ENCODE results near the gene CDS2.

DNA sequence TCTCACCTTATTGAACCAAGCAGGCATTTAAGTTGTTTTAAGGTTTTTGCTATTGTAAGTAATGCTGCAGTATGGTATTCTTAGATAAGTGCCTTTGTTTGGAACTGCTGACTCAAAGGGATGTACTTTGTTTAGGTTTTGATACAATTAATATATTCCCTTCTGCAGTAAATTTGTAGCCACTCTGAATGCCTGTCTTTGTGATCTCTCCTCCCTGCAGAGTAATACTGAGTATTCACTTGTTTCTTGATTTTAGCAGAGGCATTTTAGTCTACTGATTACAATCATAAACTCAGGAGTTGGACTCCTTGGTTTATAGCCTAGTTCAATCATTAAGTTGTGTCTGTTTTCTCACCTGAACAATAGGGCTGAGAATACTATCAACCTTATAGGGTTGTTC lies 13.4 kb downstream of the CDS2 start:
- TF ChIP-seq, protein P1, sequence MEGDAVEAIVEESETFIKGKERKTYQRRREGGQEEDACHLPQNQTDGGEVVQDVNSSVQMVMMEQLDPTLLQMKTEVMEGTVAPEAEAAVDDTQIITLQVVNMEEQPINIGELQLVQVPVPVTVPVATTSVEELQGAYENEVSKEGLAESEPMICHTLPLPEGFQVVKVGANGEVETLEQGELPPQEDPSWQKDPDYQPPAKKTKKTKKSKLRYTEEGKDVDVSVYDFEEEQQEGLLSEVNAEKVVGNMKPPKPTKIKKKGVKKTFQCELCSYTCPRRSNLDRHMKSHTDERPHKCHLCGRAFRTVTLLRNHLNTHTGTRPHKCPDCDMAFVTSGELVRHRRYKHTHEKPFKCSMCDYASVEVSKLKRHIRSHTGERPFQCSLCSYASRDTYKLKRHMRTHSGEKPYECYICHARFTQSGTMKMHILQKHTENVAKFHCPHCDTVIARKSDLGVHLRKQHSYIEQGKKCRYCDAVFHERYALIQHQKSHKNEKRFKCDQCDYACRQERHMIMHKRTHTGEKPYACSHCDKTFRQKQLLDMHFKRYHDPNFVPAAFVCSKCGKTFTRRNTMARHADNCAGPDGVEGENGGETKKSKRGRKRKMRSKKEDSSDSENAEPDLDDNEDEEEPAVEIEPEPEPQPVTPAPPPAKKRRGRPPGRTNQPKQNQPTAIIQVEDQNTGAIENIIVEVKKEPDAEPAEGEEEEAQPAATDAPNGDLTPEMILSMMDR (IDR thresholded peaks at IDR 0.05; ENCODE audit: low read length): no peak
- no peak for TF ChIP-seq EZH2 (IDR thresholded peaks at IDR 0.05; ENCODE audit: borderline replicate concordance, low read length)

Data from OCI-LY1 (cell line).